GM19438 (cell line): ENCODE data around the gene HMCES.
"Not testable (repeated sequence)": the region's sequence is repeated elsewhere in the genome, so short reads cannot be mapped to it uniquely, and the experiment has no call there.

ENCODE experiments used
- ATAC-seq: cut with Tn5 transposase; IDR thresholded peaks from one replicate; pipeline ENCODE4 v1.9.1; 2021; ENCODE audit warnings: low read depth; ENCODE audit not compliant: unreplicated experiment

The HMCES gene

GRCh38 chr3:129317014-129317771 lies 38.5 kb downstream of the HMCES start:
- no peak for ATAC-seq

GRCh38 chr3:129317848-129318247 lies 39.2 kb downstream of the HMCES start:
- no peak for ATAC-seq

- ATAC-seq: no peak
Observed at GRCh38 chr3:129318921-129319320, 40.3 kb downstream of the HMCES start.

GRCh38 chr3:129320261-129320660 lies 41.6 kb downstream of the HMCES start:
- ATAC-seq: no peak

- ATAC-seq: no peak
Observed at GRCh38 chr3:129320825-129321487, 42.3 kb downstream of the HMCES start.

GRCh38 chr3:129321887-129322286 lies 43.2 kb downstream of the HMCES start:
- ATAC-seq: no peak

- ATAC-seq: peak; percentile 61
Observed at GRCh38 chr3:129323651-129324294, 45.1 kb downstream of the HMCES start.

GRCh38 chr3:129324855-129325254 lies 46.2 kb downstream of the HMCES start:
- ATAC-seq: no peak

GRCh38 chr3:129325383-129325782 lies 46.7 kb downstream of the HMCES start:
- ATAC-seq: no peak

- ATAC-seq: no peak
Observed at GRCh38 chr3:129326138-129326537, 47.5 kb downstream of the HMCES start.

GRCh38 chr3:129326595-129326994 lies 47.9 kb downstream of the HMCES start:
- no peak for ATAC-seq

GRCh38 chr3:129327510-129327909 lies 48.8 kb downstream of the HMCES start:
- no peak for ATAC-seq

GRCh38 chr3:129329858-129330257 lies 51.2 kb downstream of the HMCES start:
- ATAC-seq: no peak

- ATAC-seq: no peak
Observed at GRCh38 chr3:129330409-129330808, 51.7 kb downstream of the HMCES start.

GRCh38 chr3:129333891-129334290 lies 55.2 kb downstream of the HMCES start:
- ATAC-seq: no peak

GRCh38 chr3:129336093-129336706 lies 57.5 kb downstream of the HMCES start:
- ATAC-seq: no peak

- ATAC-seq: not testable (repeated sequence)
Observed at GRCh38 chr3:129337719-129338118, 59.0 kb downstream of the HMCES start.

GRCh38 chr3:129339186-129339585 lies 60.5 kb downstream of the HMCES start:
- ATAC-seq: not testable (repeated sequence)

- not testable (repeated sequence) for ATAC-seq
Observed at GRCh38 chr3:129339833-129340232, 61.2 kb downstream of the HMCES start.

GRCh38 chr3:129341331-129342141 lies 62.9 kb downstream of the HMCES start:
- ATAC-seq: no peak
